Esophagus squamous epithelium (tissue), 4 donors: ENCODE data around the gene JHY.

ENCODE experiments used
- CTCF ChIP-seq, 6 experiments: fragments of 450-650 bp in 4 of 6; fragments of 200-600 bp in 2 of 6; sonication (generic) in 2 of 6; IDR thresholded peaks; one replicate each; pipeline ENCODE4 v1.5.1; 2016 to 2019; ENCODE audit warnings: antibody characterized with exemption in 6 of 6, mild to moderate bottlenecking in 4 of 6, moderate library complexity in 4 of 6
- POLR2A ChIP-seq, 4 donors: fragments of 450-650 bp; IDR thresholded peaks; one replicate each; pipeline ENCODE4 v1.6.1; 2017; ENCODE audit warnings: antibody characterized with exemption in 4 of 4, mild to moderate bottlenecking in 4 of 4, moderate library complexity in 3 of 4

- TF ChIP-seq CTCF (IDR thresholded peaks at IDR 0.05) (no peak), POLR2A (IDR thresholded peaks at IDR 0.05) (no peak)
These were observed 95.7 kb downstream of the JHY start for GRCh38 chr11:122978299-122978620.
